H1 (cell line): ENCODE results near the gene KDM8. TPM values are rescaled to one million over a fixed set of nuclear protein-coding genes. Genes with fewer than 3 reads are reported as not detected.

Experiments used
- CTCF ChIA-PET: fragments of 300-600 bp; sonication (Branson Sonifier 250); formaldehyde crosslinking; loops from one replicate; lab custom pipeline; 2021; ENCODE audit not compliant: partially characterized antibody; lab: Charles Lee
- POLR2A ChIA-PET: fragments of 300-600 bp; sonication (Branson Sonifier 250); formaldehyde crosslinking; loops from one replicate; lab custom pipeline; 2021; ENCODE audit warnings: inconsistent platforms; ENCODE audit not compliant: partially characterized antibody; lab: Charles Lee
- DNase-seq, 2 experiments: peaks; one replicate each; pipeline versions ENCODE4 v3.0.0 to v3.0.0-alpha.2; 2010 to 2022; ENCODE audit warnings: low spot score in 2 of 2, low read depth in 1 of 2, mixed read lengths in 1 of 2
- FAIRE-seq: peaks from 2 replicates; lab custom pipeline; 2011; peaks lifted over from hg19 to GRCh38; lab: Jason Lieb, UNC
- H2AFZ ChIP-seq: 2 replicates; pipeline ENCODE4 v1.8.1; 2012; ENCODE audit warnings: low read length, inconsistent platforms
- H2AK5ac ChIP-seq: 2 replicates; pipeline ENCODE4 v1.6.1; 2013; ENCODE audit warnings: low read depth, low read length
- H2BK120ac ChIP-seq: replicated peaks from 2 replicates; pipeline ENCODE3; 2013; ENCODE audit warnings: low read depth, low read length, inconsistent platforms
- H2BK12ac ChIP-seq: 2 replicates; pipeline ENCODE4 v1.6.1; 2013; ENCODE audit warnings: low read depth, low read length
- H2BK15ac ChIP-seq: 2 replicates; pipeline ENCODE4 v1.6.1; 2013; ENCODE audit warnings: low read length
- H2BK20ac ChIP-seq: 2 replicates; pipeline ENCODE4 v1.6.1; 2013; ENCODE audit warnings: low read length
- H2BK5ac ChIP-seq: 2 replicates; pipeline ENCODE4 v1.6.1; 2013; ENCODE audit warnings: low read depth, low read length
- H3K14ac ChIP-seq: 2 replicates; pipeline ENCODE4 v1.6.1; 2013; ENCODE audit warnings: inconsistent platforms; ENCODE audit not compliant: insufficient read length
- H3K18ac ChIP-seq: 2 replicates; pipeline ENCODE4 v1.6.1; 2013; ENCODE audit warnings: low read length; ENCODE audit errors: extremely low read depth
- H3K23ac ChIP-seq: 2 replicates; pipeline ENCODE4 v1.6.1; 2013; ENCODE audit warnings: inconsistent platforms; ENCODE audit not compliant: insufficient read length
- H3K23me2 ChIP-seq: 2 replicates; pipeline ENCODE4 v1.6.1; 2013; ENCODE audit warnings: low read depth, low read length
- H3K27ac ChIP-seq: 2 replicates; pipeline ENCODE4 v1.6.1; 2011; ENCODE audit warnings: low read depth, low read length, inconsistent platforms
- H3K27me3 ChIP-seq, 4 experiments: replicated peaks in 1 of 4; 1 replicate in 1 of 4; 2 replicates in 3 of 4; pipeline versions ENCODE4 v1.6.1 to v1.8.1; 2011 to 2013; ENCODE audit warnings: low read length in 3 of 4, mild to moderate bottlenecking in 3 of 4, inconsistent platforms in 2 of 4, mixed read lengths in 2 of 4, moderate library complexity in 1 of 4; ENCODE audit not compliant: control insufficient read depth in 3 of 4, insufficient read depth in 3 of 4; ENCODE audit errors: extremely low read depth in 1 of 4
- H3K36me3 ChIP-seq, 4 experiments: 2 replicates each; pipeline versions ENCODE4 v1.6.1 to v1.8.1; 2011 to 2013; ENCODE audit warnings: mild to moderate bottlenecking in 4 of 4, low read length in 3 of 4, moderate library complexity in 2 of 4, control low read depth in 1 of 4, inconsistent platforms in 1 of 4; ENCODE audit not compliant: insufficient read depth in 4 of 4, control insufficient read depth in 2 of 4
- H3K4ac ChIP-seq: replicated peaks from 2 replicates; pipeline ENCODE3; 2013; ENCODE audit warnings: low read length, low read depth, mixed read lengths, inconsistent platforms; ENCODE audit not compliant: insufficient read length
- H3K4me1 ChIP-seq, 4 experiments: replicated peaks in 1 of 4; 1 replicate in 1 of 4; 2 replicates in 3 of 4; pipeline versions ENCODE4 v1.6.1 to v1.8.1; 2011 to 2013; ENCODE audit warnings: low read length in 3 of 4, inconsistent platforms in 2 of 4, mixed read lengths in 1 of 4; ENCODE audit not compliant: insufficient read depth in 4 of 4, control insufficient read depth in 3 of 4
- H3K4me2 ChIP-seq, 2 experiments: 2 replicates each; pipeline versions ENCODE4 v1.6.1 to v1.8.1; 2011 to 2013; ENCODE audit warnings: low read depth in 2 of 2, low read length in 2 of 2, control low read depth in 1 of 2, inconsistent platforms in 1 of 2, mild to moderate bottlenecking in 1 of 2; ENCODE audit not compliant: insufficient read depth in 1 of 2
- H3K4me3 ChIP-seq, 4 experiments: fragments of 200-600, 300-600 bp in 1 of 4; sonication (generic), shearing (Covaris generic), sonication (Bioruptor Twin) in 1 of 4; 2 replicates each; pipeline versions ENCODE4 v1.5.1 to v1.8.1; 2011 to 2016; ENCODE audit warnings: low read length in 4 of 4, low read depth in 3 of 4, control low read depth in 2 of 4, inconsistent platforms in 2 of 4, mild to moderate bottlenecking in 2 of 4, mixed read lengths in 1 of 4, moderate library complexity in 1 of 4; ENCODE audit not compliant: insufficient read depth in 2 of 4; ENCODE audit errors: extremely low read depth in 1 of 4
- H3K56ac ChIP-seq: replicated peaks from 2 replicates; pipeline ENCODE3; 2013; ENCODE audit warnings: low read depth, mild to moderate bottlenecking, mixed read lengths, low read length, inconsistent platforms; ENCODE audit not compliant: insufficient read length
- H3K79me1 ChIP-seq: 2 replicates; pipeline ENCODE4 v1.6.1; 2013; ENCODE audit warnings: low read depth, low read length, control low read depth
- H3K79me2 ChIP-seq, 2 experiments: 2 replicates each; pipeline versions ENCODE4 v1.6.1 to v1.8.1; 2012 to 2013; ENCODE audit warnings: low read length in 2 of 2, mild to moderate bottlenecking in 2 of 2, inconsistent platforms in 1 of 2; ENCODE audit not compliant: insufficient read depth in 2 of 2, control insufficient read depth in 1 of 2
- H3K9ac ChIP-seq, 4 experiments: replicated peaks in 1 of 4; 1 replicate in 1 of 4; 2 replicates in 3 of 4; pipeline versions ENCODE4 v1.6.1 to v1.8.1; 2011 to 2013; ENCODE audit warnings: low read depth in 3 of 4, low read length in 3 of 4, control low read depth in 2 of 4, mild to moderate bottlenecking in 2 of 4, moderate library complexity in 2 of 4, inconsistent platforms in 1 of 4; ENCODE audit errors: extremely low read depth in 1 of 4
- H3K9me3 ChIP-seq, 2 experiments: 2 replicates each; pipeline versions ENCODE4 v1.6.1 to v1.8.1; 2012 to 2013; ENCODE audit warnings: mild to moderate bottlenecking in 2 of 2, moderate library complexity in 2 of 2, control low read depth in 1 of 2, inconsistent platforms in 1 of 2, low read depth in 1 of 2, low read length in 1 of 2, mixed read lengths in 1 of 2; ENCODE audit not compliant: insufficient read depth in 2 of 2
- H4K20me1 ChIP-seq, 2 experiments: replicated peaks in 1 of 2; 2 replicates each; pipeline versions ENCODE3 to v1.8.1; 2011 to 2013; ENCODE audit warnings: inconsistent platforms in 2 of 2, low read length in 2 of 2, mild to moderate bottlenecking in 1 of 2; ENCODE audit not compliant: insufficient read depth in 2 of 2, control insufficient read depth in 1 of 2
- H4K5ac ChIP-seq: 2 replicates; pipeline ENCODE4 v1.6.1; 2013; ENCODE audit warnings: low read length, low read depth, mixed read lengths, inconsistent platforms; ENCODE audit not compliant: insufficient read length
- H4K8ac ChIP-seq: 2 replicates; pipeline ENCODE4 v1.8.0; 2013; ENCODE audit warnings: mild to moderate bottlenecking, moderate library complexity, low read length, inconsistent platforms; ENCODE audit not compliant: insufficient read depth; ENCODE audit errors: extremely low read depth
- H4K91ac ChIP-seq: replicated peaks from 2 replicates; pipeline ENCODE3; 2013; ENCODE audit warnings: low read length, mixed read lengths, inconsistent platforms; ENCODE audit not compliant: insufficient read length
- SUZ12 ChIP-seq: fragments of 200-600 bp; sonication (generic); IDR thresholded peaks from 2 replicates; pipeline ENCODE4 v1.6.1; 2012; ENCODE audit warnings: mild to moderate bottlenecking, inconsistent platforms, low read length, moderate library complexity, mixed read lengths
- WGBS, 2 experiments: shearing (Covaris generic) in 1 of 2; methylation state at CpG; one replicate each; pipeline versions ENCODE4 v1.1.6 to v1.1.7; 2013 to 2015; ENCODE audit warnings: low lambda C conversion rate in 2 of 2, mixed read lengths in 2 of 2, inconsistent platforms in 1 of 2, low coverage in 1 of 2, missing lambda C conversion rate in 1 of 2; ENCODE audit not compliant: insufficient replicate concordance in 2 of 2, insufficient coverage in 1 of 2, insufficient read length in 1 of 2; ENCODE audit errors: extremely low coverage in 1 of 2, missing lambda C conversion rate in 1 of 2; 5-methylcytosine and 5-hydroxymethylcytosine counted together
- polyA plus RNA-seq, 7 experiments: library from polyadenylated mRNA; depleted of rRNA in 3 of 7; stranded (reverse) in 5 of 7; unstranded in 2 of 7; fragments of >200 nt in 5 of 7; fragments of 200-250 nt in 2 of 7; gene quantifications; 1 replicate in 5 of 7; 2 replicates in 1 of 7; 4 replicates in 1 of 7; pipeline versions ENCODE4 v1.2.1 to v1.2.3, GENCODE V29; 2011 to 2013; ENCODE audit warnings: missing spikeins in 2 of 7, mixed read lengths in 2 of 7
- total RNA-seq: library from RNA; stranded (reverse); fragmentation: NEBNext Ultra II Directional; extraction: Animal tissue kit (Norgen Biotek cat#: 25700); gene quantifications from 2 replicates; pipeline ENCODE4 v1.2.1, GENCODE V29; 2021
- TF ChIP-seq, protein P1 (sequence below), 3 experiments: IDR thresholded peaks; 1 replicate in 2 of 3; 2 replicates in 1 of 3; pipeline versions ENCODE4 v1.5.1 to v1.6.1; 2011; ENCODE audit warnings: low read length in 3 of 3, mild to moderate bottlenecking in 3 of 3, inconsistent platforms in 2 of 3, low read depth in 1 of 3, moderate library complexity in 1 of 3; ENCODE audit not compliant: insufficient read depth in 1 of 3; ENCODE audit errors: control extremely low read depth in 1 of 3

KDM8 gene
- total and polyA plus RNA-seq, 2 of the 8 experiments (the other 6 are each of a cell fraction or from before 2014, with no cell fraction given): 10.3 to 12.8 TPM

DNA sequence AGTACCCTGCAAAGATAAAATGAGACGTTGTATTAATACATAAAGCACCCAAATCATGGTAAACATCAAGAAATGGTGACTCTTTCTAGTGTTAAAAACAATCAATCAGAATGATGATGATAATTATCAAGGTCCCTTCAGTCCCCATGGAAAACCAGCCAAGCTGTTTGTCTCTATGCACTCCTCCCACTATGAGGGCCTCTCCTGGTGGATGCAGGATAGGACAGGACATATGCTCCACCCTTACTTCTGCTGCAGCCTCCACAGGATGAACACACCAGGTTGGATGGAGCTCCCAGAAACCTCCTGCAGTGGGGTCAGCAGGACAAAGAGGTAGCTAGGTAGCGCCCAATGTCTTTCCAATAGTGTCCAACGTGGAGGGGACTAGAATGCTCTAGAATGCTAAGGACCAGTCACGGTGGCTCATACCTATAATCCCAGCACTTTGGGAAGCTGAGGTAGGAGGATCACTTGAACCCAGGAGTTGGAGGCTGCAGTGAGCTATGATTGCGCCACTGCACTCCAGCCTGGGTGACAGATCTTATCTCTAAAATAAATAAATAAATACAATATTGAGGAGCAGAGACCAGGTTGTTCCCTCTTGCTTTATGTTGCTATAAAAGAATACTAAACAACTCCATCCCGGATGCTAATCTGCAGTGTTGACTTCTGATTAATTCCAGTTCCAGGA, 9.9 kb upstream of the KDM8 start:
- H3K9ac ChIP-seq: no peak overlapping the region
- no peak overlapping the region for H3K27ac ChIP-seq
- no peak overlapping the region for H3K18ac ChIP-seq
- H2AFZ ChIP-seq: no peak overlapping the region
- TF ChIP-seq, protein P1, sequence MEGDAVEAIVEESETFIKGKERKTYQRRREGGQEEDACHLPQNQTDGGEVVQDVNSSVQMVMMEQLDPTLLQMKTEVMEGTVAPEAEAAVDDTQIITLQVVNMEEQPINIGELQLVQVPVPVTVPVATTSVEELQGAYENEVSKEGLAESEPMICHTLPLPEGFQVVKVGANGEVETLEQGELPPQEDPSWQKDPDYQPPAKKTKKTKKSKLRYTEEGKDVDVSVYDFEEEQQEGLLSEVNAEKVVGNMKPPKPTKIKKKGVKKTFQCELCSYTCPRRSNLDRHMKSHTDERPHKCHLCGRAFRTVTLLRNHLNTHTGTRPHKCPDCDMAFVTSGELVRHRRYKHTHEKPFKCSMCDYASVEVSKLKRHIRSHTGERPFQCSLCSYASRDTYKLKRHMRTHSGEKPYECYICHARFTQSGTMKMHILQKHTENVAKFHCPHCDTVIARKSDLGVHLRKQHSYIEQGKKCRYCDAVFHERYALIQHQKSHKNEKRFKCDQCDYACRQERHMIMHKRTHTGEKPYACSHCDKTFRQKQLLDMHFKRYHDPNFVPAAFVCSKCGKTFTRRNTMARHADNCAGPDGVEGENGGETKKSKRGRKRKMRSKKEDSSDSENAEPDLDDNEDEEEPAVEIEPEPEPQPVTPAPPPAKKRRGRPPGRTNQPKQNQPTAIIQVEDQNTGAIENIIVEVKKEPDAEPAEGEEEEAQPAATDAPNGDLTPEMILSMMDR (IDR thresholded peaks at IDR 0.05; ENCODE audit: control extremely low read depth in 1 of 3, insufficient read depth in 1 of 3, low read depth in 1 of 3, low read length in 3 of 3): peak in 2 of 3 experiments; percentile 2 to 26; a peak in 2 of 4 replicates
- TF ChIP-seq SUZ12: no peak
- TF ChIP-seq, all 59 proteins: peak for 1
- Histone ChIP-seq H3K4me3 (no peak overlapping the region), H4K91ac (no peak overlapping the region), H3K79me2 (no peaks in the 10 kb centered on the region), H3K27me3 (no peaks in the 10 kb centered on the region), H2AK5ac (no peak overlapping the region), H3K79me1 (no peaks in the 10 kb centered on the region), H2BK15ac (no peak overlapping the region), H4K5ac (no peak overlapping the region), H3K23me2 (no peaks in the 10 kb centered on the region), H3K4me2 (no peak overlapping the region), H2BK120ac (no peak overlapping the region), H3K56ac (no peak overlapping the region), H3K4ac (no peak overlapping the region), H4K8ac (no peak overlapping the region), H3K23ac (no peak overlapping the region), H3K14ac (no peak overlapping the region), H2BK12ac (no peak overlapping the region), H3K36me3 (no peaks in the 10 kb centered on the region), H2BK5ac (no peak overlapping the region), H2BK20ac (no peak overlapping the region), H3K4me1 (peaks cover 0 to 6% (median 4%) of the 10 kb centered on the region in 4 experiments; a peak in 4 of 7 replicates), H4K20me1 (no peaks in the 10 kb centered on the region), H3K9me3 (no peaks in the 10 kb centered on the region)
- POLR2A ChIA-PET: interaction anchor here (0.8 kb wide), 1 partner anchor 10 kb away, joined by 3 read pairs; the partner anchor contains the start of gene KDM8
- WGBS, 2 experiments: 93% methylated on average over 6 of the region's 6 CpGs; no CpG with 5 or more reads in 1 of the 2 experiments
- CTCF ChIA-PET: interaction anchor here (0.7 to 3.3 kb wide), 3 partner anchors 14 to 174 kb away, joined by 3 to 17 read pairs (median 7); no protein-coding TSS in a partner anchor
- FAIRE-seq: no peak
- no peak for DNase-seq
